HepG2 (cell line): ENCODE data around the gene MYL9. TPM values are rescaled to one million over a fixed set of nuclear protein-coding genes. Genes with fewer than 3 reads are reported as not detected.

Experiments used
- HNRNPL ChIP-seq: fragments of 200-400 bp; formaldehyde crosslinking; IDR thresholded peaks from 2 replicates; pipeline ENCODE4 v1.6.1; 2017; ENCODE audit warnings: mild to moderate bottlenecking, low read depth, low read length
- IKZF5 ChIP-seq: IDR thresholded peaks from 2 replicates; pipeline ENCODE4 v1.6.1; 2018; ENCODE audit warnings: missing genetic modification reagents, mild to moderate bottlenecking, missing compliant biosample characterization
- KDM5B ChIP-seq: sonication (generic); formaldehyde crosslinking; IDR thresholded peaks from 2 replicates; pipeline ENCODE4 v1.4.0; 2020; ENCODE audit warnings: missing genetic modification reagents, mild to moderate bottlenecking, borderline replicate concordance
- LRRFIP1 ChIP-seq: sonication (generic); formaldehyde crosslinking; conservative IDR thresholded peaks from 2 replicates; pipeline ENCODE4 v1.4.0; 2020; ENCODE audit warnings: missing genetic modification reagents
- MEF2D ChIP-seq: sonication (generic); formaldehyde crosslinking; IDR thresholded peaks from 2 replicates; pipeline ENCODE4 v1.5.1; 2020; ENCODE audit warnings: mild to moderate bottlenecking, missing genetic modification reagents
- NCOA1 ChIP-seq: sonication (generic); formaldehyde crosslinking; IDR thresholded peaks from 2 replicates; pipeline ENCODE4 v1.9.0; 2021; ENCODE audit warnings: missing genetic modification reagents
- NR2F1 ChIP-seq, 2 experiments: fragments of 450-650 bp in 1 of 2; formaldehyde crosslinking in 1 of 2; IDR thresholded peaks; 2 replicates each; pipeline versions ENCODE4 v1.5.0 to v1.6.1; 2016 to 2020; ENCODE audit warnings: mild to moderate bottlenecking in 1 of 2, missing compliant biosample characterization in 1 of 2, missing genetic modification reagents in 1 of 2, moderate library complexity in 1 of 2
- PAX8 ChIP-seq: sonication (generic); formaldehyde crosslinking; IDR thresholded peaks from 2 replicates; pipeline ENCODE4 v1.8.0; 2022; ENCODE audit warnings: mild to moderate bottlenecking, missing genetic modification reagents, borderline replicate concordance
- SIN3B ChIP-seq: fragments of 150-350 bp; IDR thresholded peaks from 2 replicates; pipeline ENCODE4 v1.6.1; 2014; ENCODE audit warnings: low read length
- SP2 ChIP-seq: sonication (generic); formaldehyde crosslinking; IDR thresholded peaks from 2 replicates; pipeline ENCODE4 v1.5.1; 2020; ENCODE audit warnings: mild to moderate bottlenecking, missing genetic modification reagents
- ZHX2 ChIP-seq, 2 experiments: sonication (generic) in 1 of 2; formaldehyde crosslinking in 1 of 2; IDR thresholded peaks; 2 replicates each; pipeline versions ENCODE4 v1.6.1 to v1.9.0; 2014 to 2022; ENCODE audit warnings: antibody characterized with exemption in 1 of 2, borderline replicate concordance in 1 of 2, inconsistent platforms in 1 of 2, low read depth in 1 of 2, missing genetic modification reagents in 1 of 2
- ZMYM2 ChIP-seq: sonication (generic); formaldehyde crosslinking; IDR thresholded peaks from 2 replicates; pipeline ENCODE4 v1.8.0; 2022; ENCODE audit warnings: mild to moderate bottlenecking, missing genetic modification reagents
- ZNF619 ChIP-seq: sonication (generic); formaldehyde crosslinking; IDR thresholded peaks from 2 replicates; pipeline ENCODE4 v1.4.0; 2020; ENCODE audit warnings: mild to moderate bottlenecking, missing genetic modification reagents
- ZNF746 ChIP-seq: sonication (generic); formaldehyde crosslinking; IDR thresholded peaks from 2 replicates; pipeline ENCODE4 v1.8.0; 2022; ENCODE audit warnings: mild to moderate bottlenecking, missing genetic modification reagents
- ZSCAN12 ChIP-seq: sonication (generic); formaldehyde crosslinking; IDR thresholded peaks from 2 replicates; pipeline ENCODE4 v1.9.0; 2021; ENCODE audit warnings: mild to moderate bottlenecking, missing genetic modification reagents
- polyA plus RNA-seq, 8 experiments: library from polyadenylated mRNA; depleted of rRNA in 3 of 8; stranded (reverse) in 7 of 8; unstranded in 1 of 8; fragments of >200 nt; fragmentation: Illumina TruSeq in 4 of 8; extraction: Trizol in 4 of 8; gene quantifications; 2 replicates each; pipeline versions ENCODE4 v1.2.1 to v1.2.3, GENCODE V29; 2011 to 2016; ENCODE audit warnings: low read depth in 4 of 8, missing spikeins in 1 of 8, mixed read lengths in 1 of 8; ENCODE audit not compliant: insufficient read depth in 1 of 8
- total RNA-seq, 5 experiments: library from RNA; depleted of rRNA; stranded (reverse); fragments of >200 nt; fragmentation: Illumina TruSeq; extraction: Trizol; gene quantifications; 2 replicates each; pipeline ENCODE4 v1.2.3, GENCODE V29; 2016; ENCODE audit warnings: low read depth in 1 of 5
- TF ChIP-seq, protein P1 (sequence below): IDR thresholded peaks from 2 replicates; pipeline ENCODE4 v1.6.1; 2012; ENCODE audit warnings: inconsistent platforms
- TF ChIP-seq, protein P2 (sequence below): sonication (generic); IDR thresholded peaks from 2 replicates; pipeline ENCODE4 v1.6.1; 2016; ENCODE audit warnings: low read depth, borderline replicate concordance

The MYL9 gene
- total and polyA plus RNA-seq, 2 of the 13 experiments (the other 11 are each of a cell fraction or from before 2014, with no cell fraction given): 0.87 to 2.2 TPM

DNA sequence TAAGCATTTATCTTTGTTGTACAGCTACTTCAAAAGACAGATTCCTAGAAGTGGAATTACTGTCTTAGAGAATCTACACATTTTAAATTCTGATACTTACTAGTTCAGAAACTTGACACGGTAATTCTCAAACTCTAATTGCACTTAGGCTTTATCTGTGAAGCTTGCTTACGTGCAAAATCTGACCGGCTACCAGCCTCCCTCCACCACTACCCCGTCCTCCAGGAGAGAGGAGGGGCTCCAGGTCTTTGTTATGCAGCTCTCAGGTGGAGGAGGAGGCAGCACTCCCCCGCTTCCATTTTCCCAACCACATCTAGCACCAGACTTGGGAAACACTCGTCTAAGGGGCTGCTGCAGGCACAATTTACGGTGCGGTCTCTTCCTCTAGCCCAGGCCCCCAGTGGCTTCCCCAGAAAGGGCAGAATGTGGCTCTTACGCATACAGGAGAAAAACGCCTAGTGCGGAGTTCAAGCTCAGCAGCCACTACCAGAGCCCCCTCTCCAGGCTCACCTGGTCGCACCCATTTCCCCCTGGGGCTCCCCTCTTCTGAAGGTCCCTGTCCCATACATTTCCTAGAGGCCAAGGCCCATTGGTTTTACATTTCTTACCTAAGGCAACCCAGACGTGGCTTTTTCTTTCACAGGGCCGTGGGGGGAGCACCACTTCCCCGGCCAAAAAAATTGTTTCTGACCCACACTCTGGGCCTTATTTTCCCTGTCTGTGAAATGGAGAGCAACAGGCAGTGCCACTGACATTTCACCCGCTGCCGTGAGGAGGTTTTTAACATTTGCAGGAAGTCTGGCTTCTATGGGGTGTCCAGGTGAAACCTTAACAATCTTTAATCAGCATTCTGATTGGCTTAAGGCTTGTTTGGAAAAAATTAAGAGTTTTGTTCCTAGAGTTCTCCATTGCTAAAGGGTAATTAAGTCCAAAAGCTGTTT lies 30.5 kb downstream of the MYL9 start (continued):
- TF ChIP-seq ZHX2 (IDR thresholded peaks at IDR 0.05; ENCODE audit: low read depth): no peak
- no peak for TF ChIP-seq ZHX2 (CRISPR knock-in tag; IDR thresholded peaks at IDR 0.05; ENCODE audit: borderline replicate concordance)
- TF ChIP-seq ZNF619 (CRISPR knock-in tag): 0 out of 2 replicates have a peak, but pooled peaks have one; percentile 14
- TF ChIP-seq PAX8 (CRISPR knock-in tag): no peak
- TF ChIP-seq, protein P1, sequence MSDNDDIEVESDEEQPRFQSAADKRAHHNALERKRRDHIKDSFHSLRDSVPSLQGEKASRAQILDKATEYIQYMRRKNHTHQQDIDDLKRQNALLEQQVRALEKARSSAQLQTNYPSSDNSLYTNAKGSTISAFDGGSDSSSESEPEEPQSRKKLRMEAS: peak; percentile 47; the same call in 1 of the 2 replicates
- no peak for TF ChIP-seq SP2
- TF ChIP-seq, protein P2, sequence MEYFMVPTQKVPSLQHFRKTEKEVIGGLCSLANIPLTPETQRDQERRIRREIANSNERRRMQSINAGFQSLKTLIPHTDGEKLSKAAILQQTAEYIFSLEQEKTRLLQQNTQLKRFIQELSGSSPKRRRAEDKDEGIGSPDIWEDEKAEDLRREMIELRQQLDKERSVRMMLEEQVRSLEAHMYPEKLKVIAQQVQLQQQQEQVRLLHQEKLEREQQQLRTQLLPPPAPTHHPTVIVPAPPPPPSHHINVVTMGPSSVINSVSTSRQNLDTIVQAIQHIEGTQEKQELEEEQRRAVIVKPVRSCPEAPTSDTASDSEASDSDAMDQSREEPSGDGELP: 0 out of 2 replicates have a peak, but pooled peaks have one; percentile 30
- TF ChIP-seq NCOA1 (CRISPR knock-in tag): no peak
- TF ChIP-seq HNRNPL: no peak
- no peak for TF ChIP-seq NR2F1 (CRISPR knock-in tag; IDR thresholded peaks at IDR 0.05)
- TF ChIP-seq IKZF5 (CRISPR knock-in tag): no peak
- TF ChIP-seq LRRFIP1 (CRISPR knock-in tag): no peak
- TF ChIP-seq SIN3B: no peak
- no peak for TF ChIP-seq ZMYM2 (CRISPR knock-in tag)
- TF ChIP-seq KDM5B (CRISPR knock-in tag): no peak
- peak; percentile 69 for TF ChIP-seq ZNF746 (CRISPR knock-in tag)
- TF ChIP-seq ZSCAN12 (CRISPR knock-in tag): no peak
- no peak for TF ChIP-seq MEF2D (CRISPR knock-in tag)
